K562 (cell line): ENCODE measurements around the gene NAIF1. TPM values are rescaled to one million over a fixed set of nuclear protein-coding genes. Genes with fewer than 3 reads are reported as not detected.

ENCODE experiments used
- CBX5 ChIP-seq: IDR thresholded peaks from 2 replicates; pipeline ENCODE4 v1.6.1; 2014; ENCODE audit warnings: low read depth, borderline replicate concordance
- CHD4 ChIP-seq: fragments of 200-600 bp; sonication (generic); IDR thresholded peaks from 3 replicates; pipeline ENCODE4 v1.6.1; 2012; ENCODE audit warnings: low read depth, mild to moderate bottlenecking, mixed read lengths, low read length, inconsistent platforms; ENCODE audit not compliant: insufficient read depth, insufficient replicate concordance, poor library complexity, severe bottlenecking
- KAT8 ChIP-seq: fragments of 450-650 bp; IDR thresholded peaks from 2 replicates; pipeline ENCODE4 v1.6.1; 2016; ENCODE audit warnings: low read depth, mild to moderate bottlenecking
- MXI1 ChIP-seq: IDR thresholded peaks from 2 replicates; pipeline ENCODE4 v1.6.1; 2011; ENCODE audit warnings: low read depth, mild to moderate bottlenecking, improper control_type of control experiment, low read length
- NFXL1 ChIP-seq: fragments of 450-650 bp; formaldehyde crosslinking; IDR thresholded peaks from 2 replicates; pipeline ENCODE4 v1.4.0; 2021; ENCODE audit warnings: mild to moderate bottlenecking
- NR1H2 ChIP-seq: sonication (generic); formaldehyde crosslinking; IDR thresholded peaks from 2 replicates; pipeline ENCODE4 v1.4.0; 2020; ENCODE audit warnings: mild to moderate bottlenecking, missing genetic modification reagents
- PCBP2 ChIP-seq: fragments of 200-400 bp; formaldehyde crosslinking; IDR thresholded peaks from 2 replicates; pipeline ENCODE4 v1.6.1; 2018; ENCODE audit warnings: low read length, low read depth, mild to moderate bottlenecking, moderate library complexity; ENCODE audit not compliant: poor library complexity, severe bottlenecking
- RBM14 ChIP-seq: fragments of 200-400 bp; formaldehyde crosslinking; IDR thresholded peaks from 2 replicates; pipeline ENCODE4 v1.6.1; 2018; ENCODE audit warnings: low read depth, mild to moderate bottlenecking, low read length, moderate library complexity, borderline replicate concordance; ENCODE audit not compliant: insufficient read depth
- TEAD2 ChIP-seq: fragments of 450-650 bp; IDR thresholded peaks from 2 replicates; pipeline ENCODE4 v1.6.1; 2016; ENCODE audit warnings: missing genetic modification characterization, control low read depth, missing compliant biosample characterization
- ZKSCAN8 ChIP-seq: fragments of 200-800 bp; sonication (Bioruptor generic); IDR thresholded peaks from 2 replicates; pipeline ENCODE4 v1.6.1; 2016; ENCODE audit warnings: missing genetic modification characterization, missing compliant biosample characterization
- ZNF274 ChIP-seq: IDR thresholded peaks from 2 replicates; pipeline ENCODE4 v1.6.1; 2011; ENCODE audit warnings: low read depth, mild to moderate bottlenecking, low read length, moderate library complexity, borderline replicate concordance
- ZZZ3 ChIP-seq: fragments of 450-650 bp; IDR thresholded peaks from 2 replicates; pipeline ENCODE4 v1.6.1; 2016; ENCODE audit warnings: antibody characterized with exemption, mild to moderate bottlenecking, moderate library complexity
- polyA plus RNA-seq, 8 experiments: library from polyadenylated mRNA; depleted of rRNA in 4 of 8; stranded (reverse) in 5 of 8; unstranded in 3 of 8; fragments of >200 nt; fragmentation: Nextera tagmentation in 2 of 8; fragmentation: Illumina TruSeq in 1 of 8; extraction: Ambion mirVana in 2 of 8; extraction: Trizol in 1 of 8; gene quantifications; 2 replicates each; pipeline versions ENCODE4 v1.2.1 to v1.2.3, GENCODE V29; 2011 to 2014; ENCODE audit warnings: inconsistent platforms in 1 of 8, missing spikeins in 1 of 8
- total RNA-seq, 7 experiments: library from RNA; depleted of rRNA in 6 of 7; stranded (reverse); fragments of >200 nt in 6 of 7; fragmentation: Illumina TruSeq in 2 of 7; extraction: Trizol in 2 of 7; gene quantifications; 2 replicates each; pipeline versions ENCODE4 v1.2.1 to v1.2.3, GENCODE V29; 2011 to 2021; ENCODE audit warnings: low replicate concordance in 1 of 7
- TF ChIP-seq, protein P1 (sequence below): sonication (generic); formaldehyde crosslinking; IDR thresholded peaks from 2 replicates; pipeline ENCODE4 v1.8.0; 2022; ENCODE audit warnings: mild to moderate bottlenecking, missing genetic modification reagents
- TF ChIP-seq, protein P2 (sequence below): sonication (generic); IDR thresholded peaks from 2 replicates; pipeline ENCODE4 v1.6.1; 2016
- TF ChIP-seq, protein P3 (sequence below): fragments of 450-650 bp; formaldehyde crosslinking; IDR thresholded peaks from 2 replicates; pipeline ENCODE4 v1.4.0; 2022; ENCODE audit warnings: missing genetic modification characterization
- TF ChIP-seq, protein P4 (sequence below): fragments of 250-450 bp; sonication (Bioruptor Pico); IDR thresholded peaks from 2 replicates; pipeline ENCODE4 v1.8.0; 2021; ENCODE audit warnings: moderate library complexity, mild to moderate bottlenecking, inconsistent platforms
- TF ChIP-seq, protein P5 (sequence below): sonication (generic); formaldehyde crosslinking; IDR thresholded peaks from 2 replicates; pipeline ENCODE4 v1.8.0; 2023; ENCODE audit warnings: mild to moderate bottlenecking, missing genetic modification reagents

The NAIF1 gene
- total and polyA plus RNA-seq, 9 of the 15 experiments (the other 6 are each of a cell fraction or from before 2014, with no cell fraction given) = 4.8 to 26.6 (median 17.2) TPM

DNA sequence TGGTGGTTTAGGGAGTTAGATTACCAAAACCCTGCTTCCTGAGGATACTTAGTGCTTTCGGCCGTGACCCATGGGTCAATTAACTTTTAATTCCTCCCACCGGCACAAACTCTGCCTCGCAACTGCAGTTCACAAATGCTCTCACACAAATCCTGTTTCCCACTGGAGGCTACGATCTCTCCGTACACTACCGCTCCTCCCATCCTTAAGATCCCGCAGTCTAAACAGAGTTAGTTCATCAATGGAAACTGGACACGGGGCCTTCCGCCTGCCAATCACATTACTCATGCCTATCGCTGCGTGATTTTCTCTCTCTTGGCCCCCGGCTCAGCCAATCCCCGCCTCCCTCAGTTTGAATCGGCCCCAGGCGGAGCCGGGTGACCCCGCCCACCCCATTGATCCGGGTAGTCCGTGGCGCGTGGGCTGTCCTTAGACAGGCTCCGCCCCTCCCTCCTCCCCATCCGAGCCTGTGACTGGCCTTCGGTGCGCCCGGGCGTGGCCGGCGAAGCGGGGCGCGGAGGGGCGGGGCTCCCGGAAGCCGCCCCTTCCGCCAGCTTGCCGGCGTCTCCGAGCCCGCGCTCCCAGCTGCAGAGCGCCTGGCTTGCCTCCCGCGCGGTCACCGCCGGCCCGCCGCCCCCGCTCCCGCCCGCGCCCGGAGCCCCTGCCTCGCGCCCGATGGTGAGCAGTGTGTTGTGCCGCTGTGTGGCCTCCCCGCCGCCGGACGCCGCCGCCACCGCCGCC lies 695 bp upstream of the NAIF1 start, which contains the start of gene SLC25A25 (continued):
- TF ChIP-seq, protein P1, sequence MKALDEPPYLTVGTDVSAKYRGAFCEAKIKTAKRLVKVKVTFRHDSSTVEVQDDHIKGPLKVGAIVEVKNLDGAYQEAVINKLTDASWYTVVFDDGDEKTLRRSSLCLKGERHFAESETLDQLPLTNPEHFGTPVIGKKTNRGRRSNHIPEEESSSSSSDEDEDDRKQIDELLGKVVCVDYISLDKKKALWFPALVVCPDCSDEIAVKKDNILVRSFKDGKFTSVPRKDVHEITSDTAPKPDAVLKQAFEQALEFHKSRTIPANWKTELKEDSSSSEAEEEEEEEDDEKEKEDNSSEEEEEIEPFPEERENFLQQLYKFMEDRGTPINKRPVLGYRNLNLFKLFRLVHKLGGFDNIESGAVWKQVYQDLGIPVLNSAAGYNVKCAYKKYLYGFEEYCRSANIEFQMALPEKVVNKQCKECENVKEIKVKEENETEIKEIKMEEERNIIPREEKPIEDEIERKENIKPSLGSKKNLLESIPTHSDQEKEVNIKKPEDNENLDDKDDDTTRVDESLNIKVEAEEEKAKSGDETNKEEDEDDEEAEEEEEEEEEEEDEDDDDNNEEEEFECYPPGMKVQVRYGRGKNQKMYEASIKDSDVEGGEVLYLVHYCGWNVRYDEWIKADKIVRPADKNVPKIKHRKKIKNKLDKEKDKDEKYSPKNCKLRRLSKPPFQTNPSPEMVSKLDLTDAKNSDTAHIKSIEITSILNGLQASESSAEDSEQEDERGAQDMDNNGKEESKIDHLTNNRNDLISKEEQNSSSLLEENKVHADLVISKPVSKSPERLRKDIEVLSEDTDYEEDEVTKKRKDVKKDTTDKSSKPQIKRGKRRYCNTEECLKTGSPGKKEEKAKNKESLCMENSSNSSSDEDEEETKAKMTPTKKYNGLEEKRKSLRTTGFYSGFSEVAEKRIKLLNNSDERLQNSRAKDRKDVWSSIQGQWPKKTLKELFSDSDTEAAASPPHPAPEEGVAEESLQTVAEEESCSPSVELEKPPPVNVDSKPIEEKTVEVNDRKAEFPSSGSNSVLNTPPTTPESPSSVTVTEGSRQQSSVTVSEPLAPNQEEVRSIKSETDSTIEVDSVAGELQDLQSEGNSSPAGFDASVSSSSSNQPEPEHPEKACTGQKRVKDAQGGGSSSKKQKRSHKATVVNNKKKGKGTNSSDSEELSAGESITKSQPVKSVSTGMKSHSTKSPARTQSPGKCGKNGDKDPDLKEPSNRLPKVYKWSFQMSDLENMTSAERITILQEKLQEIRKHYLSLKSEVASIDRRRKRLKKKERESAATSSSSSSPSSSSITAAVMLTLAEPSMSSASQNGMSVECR = no peak; the same call in 1 of the 2 replicates
- TF ChIP-seq NFXL1 (no peak), CHD4 (no peak), CBX5 (no peak), MXI1 (no peak), ZKSCAN8 (CRISPR knock-in tag) (no peak), TEAD2 (tag) (no peak), PCBP2 (no peak), RBM14 (no peak), KAT8 (no peak), NR1H2 (CRISPR knock-in tag) (no peak), ZZZ3 (no peak), ZNF274 (no peak)
- TF ChIP-seq, protein P2, sequence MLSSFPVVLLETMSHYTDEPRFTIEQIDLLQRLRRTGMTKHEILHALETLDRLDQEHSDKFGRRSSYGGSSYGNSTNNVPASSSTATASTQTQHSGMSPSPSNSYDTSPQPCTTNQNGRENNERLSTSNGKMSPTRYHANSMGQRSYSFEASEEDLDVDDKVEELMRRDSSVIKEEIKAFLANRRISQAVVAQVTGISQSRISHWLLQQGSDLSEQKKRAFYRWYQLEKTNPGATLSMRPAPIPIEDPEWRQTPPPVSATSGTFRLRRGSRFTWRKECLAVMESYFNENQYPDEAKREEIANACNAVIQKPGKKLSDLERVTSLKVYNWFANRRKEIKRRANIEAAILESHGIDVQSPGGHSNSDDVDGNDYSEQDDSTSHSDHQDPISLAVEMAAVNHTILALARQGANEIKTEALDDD = no peak
- TF ChIP-seq, protein P3, sequence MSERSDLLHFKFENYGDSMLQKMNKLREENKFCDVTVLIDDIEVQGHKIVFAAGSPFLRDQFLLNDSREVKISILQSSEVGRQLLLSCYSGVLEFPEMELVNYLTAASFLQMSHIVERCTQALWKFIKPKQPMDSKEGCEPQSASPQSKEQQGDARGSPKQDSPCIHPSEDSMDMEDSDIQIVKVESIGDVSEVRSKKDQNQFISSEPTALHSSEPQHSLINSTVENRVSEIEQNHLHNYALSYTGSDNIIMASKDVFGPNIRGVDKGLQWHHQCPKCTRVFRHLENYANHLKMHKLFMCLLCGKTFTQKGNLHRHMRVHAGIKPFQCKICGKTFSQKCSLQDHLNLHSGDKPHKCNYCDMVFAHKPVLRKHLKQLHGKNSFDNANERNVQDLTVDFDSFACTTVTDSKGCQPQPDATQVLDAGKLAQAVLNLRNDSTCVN (CRISPR knock-in tag) = no peak
- TF ChIP-seq, protein P4, sequence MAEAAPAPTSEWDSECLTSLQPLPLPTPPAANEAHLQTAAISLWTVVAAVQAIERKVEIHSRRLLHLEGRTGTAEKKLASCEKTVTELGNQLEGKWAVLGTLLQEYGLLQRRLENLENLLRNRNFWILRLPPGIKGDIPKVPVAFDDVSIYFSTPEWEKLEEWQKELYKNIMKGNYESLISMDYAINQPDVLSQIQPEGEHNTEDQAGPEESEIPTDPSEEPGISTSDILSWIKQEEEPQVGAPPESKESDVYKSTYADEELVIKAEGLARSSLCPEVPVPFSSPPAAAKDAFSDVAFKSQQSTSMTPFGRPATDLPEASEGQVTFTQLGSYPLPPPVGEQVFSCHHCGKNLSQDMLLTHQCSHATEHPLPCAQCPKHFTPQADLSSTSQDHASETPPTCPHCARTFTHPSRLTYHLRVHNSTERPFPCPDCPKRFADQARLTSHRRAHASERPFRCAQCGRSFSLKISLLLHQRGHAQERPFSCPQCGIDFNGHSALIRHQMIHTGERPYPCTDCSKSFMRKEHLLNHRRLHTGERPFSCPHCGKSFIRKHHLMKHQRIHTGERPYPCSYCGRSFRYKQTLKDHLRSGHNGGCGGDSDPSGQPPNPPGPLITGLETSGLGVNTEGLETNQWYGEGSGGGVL = no peak
- TF ChIP-seq, protein P5, sequence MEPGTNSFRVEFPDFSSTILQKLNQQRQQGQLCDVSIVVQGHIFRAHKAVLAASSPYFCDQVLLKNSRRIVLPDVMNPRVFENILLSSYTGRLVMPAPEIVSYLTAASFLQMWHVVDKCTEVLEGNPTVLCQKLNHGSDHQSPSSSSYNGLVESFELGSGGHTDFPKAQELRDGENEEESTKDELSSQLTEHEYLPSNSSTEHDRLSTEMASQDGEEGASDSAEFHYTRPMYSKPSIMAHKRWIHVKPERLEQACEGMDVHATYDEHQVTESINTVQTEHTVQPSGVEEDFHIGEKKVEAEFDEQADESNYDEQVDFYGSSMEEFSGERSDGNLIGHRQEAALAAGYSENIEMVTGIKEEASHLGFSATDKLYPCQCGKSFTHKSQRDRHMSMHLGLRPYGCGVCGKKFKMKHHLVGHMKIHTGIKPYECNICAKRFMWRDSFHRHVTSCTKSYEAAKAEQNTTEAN = no peak
